A549 (cell line): ENCODE results near the gene SLC4A4. TPM values are rescaled to one million over a fixed set of nuclear protein-coding genes. Genes with fewer than 3 reads are reported as not detected.

Experiments
- ATAC-seq, 2 experiments: fragments of 200-7000 bp in 1 of 2; fragments of >200 bp in 1 of 2; cut with Nextera tagmentation in 1 of 2; cut with Tn5 transposase in 1 of 2; 3 replicates each; pipeline versions ENCODE4 v1.8.0 to v1.9.1; 2018 to 2020; ENCODE audit warnings: mild to moderate bottlenecking in 1 of 2, moderate library complexity in 1 of 2
- CTCF ChIA-PET: fragments of 300-600 bp; sonication (Branson Sonifier 250); formaldehyde crosslinking; extraction: SDS; loops from one replicate; lab custom pipeline; 2021; ENCODE audit warnings: antibody characterized with exemption, inconsistent platforms; lab: Yijun Ruan, JAX
- POLR2A ChIA-PET: fragments of 350-600 bp; formaldehyde crosslinking; extraction: SDS; loops from one replicate; lab custom pipeline; 2021; ENCODE audit warnings: antibody characterized with exemption, inconsistent platforms; lab: Yijun Ruan, JAX
- DNase-seq, 2 experiments: peaks; one replicate each; pipeline versions ENCODE4 v3.0.0 to v3.0.0-alpha.2; 2011 to 2016; ENCODE audit warnings: low read depth in 1 of 2, low spot score in 1 of 2
- FAIRE-seq: peaks from 2 replicates; lab custom pipeline; 2011; peaks lifted over from hg19 to GRCh38; lab: Jason Lieb, UNC
- H3K27ac ChIP-seq, 2 experiments: fragments of >200 bp; sonication (Bioruptor Twin); formaldehyde crosslinking; 3 replicates each; pipeline ENCODE4 v1.5.1; 2016 to 2017
- H3K4me1 ChIP-seq: fragments of >200 bp; sonication (Bioruptor Twin); formaldehyde crosslinking; 3 replicates; pipeline ENCODE4 v1.6.1; 2016
- H3K4me2 ChIP-seq: fragments of >200 bp; sonication (Bioruptor Twin); formaldehyde crosslinking; 3 replicates; pipeline ENCODE4 v1.6.1; 2016
- H3K4me3 ChIP-seq: fragments of >200 bp; sonication (Bioruptor Twin); formaldehyde crosslinking; 3 replicates; pipeline ENCODE4 v1.5.1; 2016
- H3K9me3 ChIP-seq: fragments of >200 bp; sonication (Bioruptor Twin); formaldehyde crosslinking; 3 replicates; pipeline ENCODE4 v1.6.1; 2016
- CHD2 ChIP-seq: fragments of 150-350 bp; IDR thresholded peaks from 2 replicates; pipeline ENCODE4 v1.6.1; 2014; ENCODE audit warnings: low read length; ENCODE audit not compliant: partially characterized antibody
- EHMT2 ChIP-seq: fragments of 200-600 bp; sonication (generic); IDR thresholded peaks from 2 replicates; pipeline ENCODE4 v1.6.1; 2016; ENCODE audit warnings: antibody characterized with exemption, low read depth, mild to moderate bottlenecking, moderate library complexity
- FOSB ChIP-seq: fragments of 250-450 bp; sonication (Bioruptor Pico); IDR thresholded peaks from 2 replicates; pipeline ENCODE4 v1.5.0; 2020; ENCODE audit warnings: mild to moderate bottlenecking, moderate library complexity
- FOXS1 ChIP-seq: fragments of 250-450 bp; sonication (Bioruptor Pico); IDR thresholded peaks from 2 replicates; pipeline ENCODE4 v1.5.0; 2020; ENCODE audit warnings: mild to moderate bottlenecking, moderate library complexity
- HDAC2 ChIP-seq: fragments of 200-600 bp; sonication (generic); IDR thresholded peaks from 2 replicates; pipeline ENCODE4 v1.6.1; 2016
- HEYL ChIP-seq: fragments of 250-450 bp; sonication (Bioruptor Pico); IDR thresholded peaks from 2 replicates; pipeline ENCODE4 v1.8.0; 2021; ENCODE audit warnings: mild to moderate bottlenecking, moderate library complexity
- HOXB5 ChIP-seq: fragments of 250-450 bp; sonication (Bioruptor Pico); IDR thresholded peaks from 2 replicates; pipeline ENCODE4 v1.5.0; 2020; ENCODE audit warnings: mild to moderate bottlenecking, moderate library complexity
- JUNB ChIP-seq: fragments of >200 bp; sonication (Bioruptor Twin); formaldehyde crosslinking; IDR thresholded peaks from 2 replicates; pipeline ENCODE4 v1.6.1; 2016
- KDM1A ChIP-seq: fragments of 200-600 bp; sonication (generic); IDR thresholded peaks from 2 replicates; pipeline ENCODE4 v1.6.1; 2016; ENCODE audit warnings: low read depth, mild to moderate bottlenecking
- MAFK ChIP-seq: fragments of 450-650 bp; IDR thresholded peaks from 2 replicates; pipeline ENCODE4 v1.6.1; 2014; ENCODE audit not compliant: partially characterized antibody
- POLR2A ChIP-seq: IDR thresholded peaks from 2 replicates; pipeline ENCODE4 v1.6.1; 2012; ENCODE audit warnings: mild to moderate bottlenecking, low read length
- RAD21 ChIP-seq, 2 experiments: fragments of >200 bp in 1 of 2; sonication (Bioruptor Twin) in 1 of 2; formaldehyde crosslinking in 1 of 2; IDR thresholded peaks in 1 of 2; conservative IDR thresholded peaks in 1 of 2; 2 replicates in 1 of 2; 3 replicates in 1 of 2; pipeline ENCODE4 v1.6.1; 2012 to 2018; ENCODE audit warnings: inconsistent platforms in 1 of 2
- RARB ChIP-seq: fragments of 250-450 bp; sonication (Bioruptor Pico); IDR thresholded peaks from 2 replicates; pipeline ENCODE4 v1.8.0; 2021; ENCODE audit warnings: mild to moderate bottlenecking, moderate library complexity
- RCOR1 ChIP-seq: fragments of 150-350 bp; IDR thresholded peaks from 2 replicates; pipeline ENCODE4 v1.6.1; 2014; ENCODE audit warnings: antibody characterized with exemption, low read length, low read depth
- SMC3 ChIP-seq: fragments of >200 bp; sonication (Bioruptor Twin); formaldehyde crosslinking; IDR thresholded peaks from 3 replicates; pipeline ENCODE4 v1.6.1; 2018; ENCODE audit warnings: inconsistent platforms
- SREBF2 ChIP-seq: fragments of 450-650 bp; IDR thresholded peaks from 2 replicates; pipeline ENCODE4 v1.6.1; 2014; ENCODE audit warnings: mild to moderate bottlenecking, moderate library complexity
- WGBS: methylation state at CpG from one replicate; pipeline ENCODE4 v1.1.6; 2017; ENCODE audit errors: missing lambda C conversion rate; 5-methylcytosine and 5-hydroxymethylcytosine counted together
- polyA plus RNA-seq, 4 experiments: library from polyadenylated mRNA; depleted of rRNA in 3 of 4; stranded (reverse); fragments of >200 nt; fragmentation: RNase III in 1 of 4; extraction: RNeasy Plus Mini Kit Qiagen cat#74134 plus additional on column Dnase treatment in 1 of 4; gene quantifications; 2 replicates in 3 of 4; 3 replicates in 1 of 4; pipeline ENCODE4 v1.2.3, GENCODE V29; 2011 to 2017
- TF ChIP-seq, protein P1 (sequence below): fragments of 200-600 bp; sonication (generic); IDR thresholded peaks from 2 replicates; pipeline ENCODE4 v1.6.1; 2016; ENCODE audit warnings: antibody characterized with exemption, mild to moderate bottlenecking, moderate library complexity
- TF ChIP-seq, protein P2 (sequence below): fragments of 450-650 bp; IDR thresholded peaks from 2 replicates; pipeline ENCODE4 v1.6.1; 2014; ENCODE audit warnings: antibody characterized with exemption
- TF ChIP-seq, protein P3 (sequence below): fragments of >200 bp; sonication (Bioruptor Twin); formaldehyde crosslinking; IDR thresholded peaks from 3 replicates; pipeline ENCODE4 v1.6.1; 2016

Gene SLC4A4
- polyA plus RNA-seq, 2 of the 4 experiments (the other 2 are of a cell fraction) = 1.8 to 2.9 TPM

DNA sequence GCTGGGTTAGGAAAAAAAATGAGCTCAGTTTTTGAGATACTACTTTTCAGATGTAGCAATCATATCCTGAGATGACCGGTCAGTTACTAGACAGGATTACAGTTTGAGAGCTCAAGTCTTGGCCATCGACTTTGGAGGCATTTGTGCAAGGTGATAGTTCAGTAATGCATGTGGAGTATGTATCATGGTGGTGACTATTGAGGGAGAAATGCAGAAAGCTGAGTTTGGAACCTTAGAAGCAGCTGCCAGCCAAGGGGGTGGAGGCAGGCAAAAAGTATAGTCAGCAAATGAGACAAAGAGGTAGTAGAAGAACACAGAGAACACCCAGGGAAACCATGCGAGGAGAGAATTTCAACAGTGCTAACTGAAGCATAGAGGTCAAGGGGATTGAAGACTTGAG lies 48.7 kb upstream of the SLC4A4 start (continued):
- TF ChIP-seq, protein P1, sequence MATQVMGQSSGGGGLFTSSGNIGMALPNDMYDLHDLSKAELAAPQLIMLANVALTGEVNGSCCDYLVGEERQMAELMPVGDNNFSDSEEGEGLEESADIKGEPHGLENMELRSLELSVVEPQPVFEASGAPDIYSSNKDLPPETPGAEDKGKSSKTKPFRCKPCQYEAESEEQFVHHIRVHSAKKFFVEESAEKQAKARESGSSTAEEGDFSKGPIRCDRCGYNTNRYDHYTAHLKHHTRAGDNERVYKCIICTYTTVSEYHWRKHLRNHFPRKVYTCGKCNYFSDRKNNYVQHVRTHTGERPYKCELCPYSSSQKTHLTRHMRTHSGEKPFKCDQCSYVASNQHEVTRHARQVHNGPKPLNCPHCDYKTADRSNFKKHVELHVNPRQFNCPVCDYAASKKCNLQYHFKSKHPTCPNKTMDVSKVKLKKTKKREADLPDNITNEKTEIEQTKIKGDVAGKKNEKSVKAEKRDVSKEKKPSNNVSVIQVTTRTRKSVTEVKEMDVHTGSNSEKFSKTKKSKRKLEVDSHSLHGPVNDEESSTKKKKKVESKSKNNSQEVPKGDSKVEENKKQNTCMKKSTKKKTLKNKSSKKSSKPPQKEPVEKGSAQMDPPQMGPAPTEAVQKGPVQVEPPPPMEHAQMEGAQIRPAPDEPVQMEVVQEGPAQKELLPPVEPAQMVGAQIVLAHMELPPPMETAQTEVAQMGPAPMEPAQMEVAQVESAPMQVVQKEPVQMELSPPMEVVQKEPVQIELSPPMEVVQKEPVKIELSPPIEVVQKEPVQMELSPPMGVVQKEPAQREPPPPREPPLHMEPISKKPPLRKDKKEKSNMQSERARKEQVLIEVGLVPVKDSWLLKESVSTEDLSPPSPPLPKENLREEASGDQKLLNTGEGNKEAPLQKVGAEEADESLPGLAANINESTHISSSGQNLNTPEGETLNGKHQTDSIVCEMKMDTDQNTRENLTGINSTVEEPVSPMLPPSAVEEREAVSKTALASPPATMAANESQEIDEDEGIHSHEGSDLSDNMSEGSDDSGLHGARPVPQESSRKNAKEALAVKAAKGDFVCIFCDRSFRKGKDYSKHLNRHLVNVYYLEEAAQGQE = no peak

DNA sequence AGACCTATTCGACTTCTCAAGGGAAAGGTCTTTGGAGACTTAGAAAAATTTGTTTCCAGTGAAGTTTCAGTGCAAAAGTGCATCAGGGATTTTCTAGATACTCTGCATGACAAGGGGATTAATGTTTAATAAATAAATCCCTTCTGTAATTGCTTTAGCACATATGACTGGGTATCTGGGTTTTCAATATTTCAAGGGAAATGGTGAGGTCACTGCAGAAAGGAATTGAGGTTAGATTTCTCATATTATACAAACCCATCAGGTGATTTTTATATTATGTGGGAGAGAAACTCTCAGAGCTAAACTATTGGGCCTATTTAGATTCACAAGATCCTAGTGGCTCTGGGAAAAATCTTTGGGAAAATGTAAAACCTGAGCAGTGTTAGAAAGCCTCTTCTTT lies 48.3 kb upstream of the SLC4A4 start:
- 0 out of 3 replicates have a peak, but pooled peaks cover 5% of the 10 kb centered on the region for H3K4me1 ChIP-seq
- H3K4me2 ChIP-seq = no peak overlapping the region
- WGBS = 53% methylated on average over 1 of the region's 1 CpG
- ATAC-seq = no peak
- CTCF ChIA-PET = no interaction called here
- no peak for FAIRE-seq
- POLR2A ChIA-PET = no interaction called here
- no peak overlapping the region for H3K4me3 ChIP-seq
- TF ChIP-seq RARB (CRISPR knock-in tag) = no peak
- no peak for TF ChIP-seq RAD21 (conservative IDR thresholded peaks at IDR 0.05 in 1 of 2, IDR thresholded peaks at IDR 0.05 in 1 of 2)
- TF ChIP-seq, protein P1 = no peak
- no peak for TF ChIP-seq HEYL (CRISPR knock-in tag)
- no peak for TF ChIP-seq FOSB (CRISPR knock-in tag)
- TF ChIP-seq SREBF2 = no peak
- no peak for TF ChIP-seq RCOR1
- TF ChIP-seq HOXB5 (CRISPR knock-in tag) = no peak
- no peak for TF ChIP-seq KDM1A
- no peak for TF ChIP-seq CHD2
- TF ChIP-seq EHMT2 = no peak
- TF ChIP-seq FOXS1 (CRISPR knock-in tag) = no peak
- TF ChIP-seq, protein P2, sequence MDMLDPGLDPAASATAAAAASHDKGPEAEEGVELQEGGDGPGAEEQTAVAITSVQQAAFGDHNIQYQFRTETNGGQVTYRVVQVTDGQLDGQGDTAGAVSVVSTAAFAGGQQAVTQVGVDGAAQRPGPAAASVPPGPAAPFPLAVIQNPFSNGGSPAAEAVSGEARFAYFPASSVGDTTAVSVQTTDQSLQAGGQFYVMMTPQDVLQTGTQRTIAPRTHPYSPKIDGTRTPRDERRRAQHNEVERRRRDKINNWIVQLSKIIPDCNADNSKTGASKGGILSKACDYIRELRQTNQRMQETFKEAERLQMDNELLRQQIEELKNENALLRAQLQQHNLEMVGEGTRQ = no peak
- TF ChIP-seq, all 56 proteins: peak for 0
- no peak for DNase-seq
- H3K27ac ChIP-seq = no peak overlapping the region
- no peaks in the 10 kb centered on the region for H3K9me3 ChIP-seq

DNA sequence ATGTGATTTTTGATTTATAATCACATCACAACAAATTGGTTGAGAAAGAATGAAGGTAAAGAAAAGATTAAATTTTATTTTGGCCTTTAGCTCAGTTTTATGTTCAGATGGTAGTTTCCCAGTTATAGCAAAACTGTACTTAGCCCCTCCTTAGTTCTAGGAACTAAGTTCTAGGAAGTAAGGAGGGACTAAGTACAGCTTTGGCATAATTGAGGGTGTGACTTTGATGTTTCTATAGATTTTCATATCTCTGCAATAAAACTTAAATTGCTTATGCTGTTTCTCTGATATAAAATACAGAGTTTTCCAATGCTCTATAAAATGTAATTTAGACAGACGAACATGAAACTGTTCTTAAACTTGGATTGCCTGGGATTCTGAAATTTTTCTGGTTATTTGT lies 46.6 kb upstream of the SLC4A4 start:
- Histone ChIP-seq H3K4me1 (0 out of 3 replicates have a peak, but pooled peaks cover 5% of the 10 kb centered on the region), H3K27ac (no peak overlapping the region), H3K4me2 (no peak overlapping the region), H3K4me3 (no peak overlapping the region), H3K9me3 (no peaks in the 10 kb centered on the region)
- DNase-seq = no peak
- ATAC-seq = no peak
- ChIA-PET POLR2A (no interaction called here), CTCF (no interaction called here)
- FAIRE-seq = no peak
- TF ChIP-seq JUNB = no peak
- TF ChIP-seq RAD21 (conservative IDR thresholded peaks at IDR 0.05 in 1 of 2, IDR thresholded peaks at IDR 0.05 in 1 of 2) = no peak
- no peak for TF ChIP-seq SMC3
- TF ChIP-seq, protein P3, sequence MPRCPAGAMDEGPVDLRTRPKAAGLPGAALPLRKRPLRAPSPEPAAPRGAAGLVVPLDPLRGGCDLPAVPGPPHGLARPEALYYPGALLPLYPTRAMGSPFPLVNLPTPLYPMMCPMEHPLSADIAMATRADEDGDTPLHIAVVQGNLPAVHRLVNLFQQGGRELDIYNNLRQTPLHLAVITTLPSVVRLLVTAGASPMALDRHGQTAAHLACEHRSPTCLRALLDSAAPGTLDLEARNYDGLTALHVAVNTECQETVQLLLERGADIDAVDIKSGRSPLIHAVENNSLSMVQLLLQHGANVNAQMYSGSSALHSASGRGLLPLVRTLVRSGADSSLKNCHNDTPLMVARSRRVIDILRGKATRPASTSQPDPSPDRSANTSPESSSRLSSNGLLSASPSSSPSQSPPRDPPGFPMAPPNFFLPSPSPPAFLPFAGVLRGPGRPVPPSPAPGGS = no peak
- TF ChIP-seq POLR2A = no peak
- TF ChIP-seq MAFK = no peak
- no peak for TF ChIP-seq HDAC2
- WGBS = 91% methylated on average over 1 of the region's 1 CpG
